Measurements from ENCODE around the gene GALNT16.

GRCh38 chr14:69288956-69289705 lies 29.2 kb downstream of the GALNT16 start:
- TF ChIP-seq CTCF (IDR thresholded peaks at IDR 0.05; ENCODE audit: low read depth, low read length) (no peak), MAX (IDR thresholded peaks at IDR 0.05; ENCODE audit: low read depth, low read length) (no peak)

Measured in NB4 (cell line).